H1 (cell line): ENCODE results near the gene CTH. TPM values are rescaled to one million over a fixed set of nuclear protein-coding genes. Genes with fewer than 3 reads are reported as not detected.

Experiments
- CTCF ChIA-PET: fragments of 300-600 bp; sonication (Branson Sonifier 250); formaldehyde crosslinking; loops from one replicate; lab custom pipeline; 2021; ENCODE audit not compliant: partially characterized antibody; lab: Charles Lee
- POLR2A ChIA-PET: fragments of 300-600 bp; sonication (Branson Sonifier 250); formaldehyde crosslinking; loops from one replicate; lab custom pipeline; 2021; ENCODE audit warnings: inconsistent platforms; ENCODE audit not compliant: partially characterized antibody; lab: Charles Lee
- DNase-seq, 2 experiments: peaks; one replicate each; pipeline versions ENCODE4 v3.0.0 to v3.0.0-alpha.2; 2010 to 2022; ENCODE audit warnings: low spot score in 2 of 2, low read depth in 1 of 2, mixed read lengths in 1 of 2
- FAIRE-seq: peaks from 2 replicates; lab custom pipeline; 2011; peaks lifted over from hg19 to GRCh38; lab: Jason Lieb, UNC
- H2AFZ ChIP-seq: 2 replicates; pipeline ENCODE4 v1.8.1; 2012; ENCODE audit warnings: low read length, inconsistent platforms
- H2AK5ac ChIP-seq: 2 replicates; pipeline ENCODE4 v1.6.1; 2013; ENCODE audit warnings: low read depth, low read length
- H2BK120ac ChIP-seq: replicated peaks from 2 replicates; pipeline ENCODE3; 2013; ENCODE audit warnings: low read depth, low read length, inconsistent platforms
- H2BK12ac ChIP-seq: 2 replicates; pipeline ENCODE4 v1.6.1; 2013; ENCODE audit warnings: low read depth, low read length
- H2BK15ac ChIP-seq: 2 replicates; pipeline ENCODE4 v1.6.1; 2013; ENCODE audit warnings: low read length
- H2BK20ac ChIP-seq: 2 replicates; pipeline ENCODE4 v1.6.1; 2013; ENCODE audit warnings: low read length
- H2BK5ac ChIP-seq: 2 replicates; pipeline ENCODE4 v1.6.1; 2013; ENCODE audit warnings: low read depth, low read length
- H3K14ac ChIP-seq: 2 replicates; pipeline ENCODE4 v1.6.1; 2013; ENCODE audit warnings: inconsistent platforms; ENCODE audit not compliant: insufficient read length
- H3K18ac ChIP-seq: 2 replicates; pipeline ENCODE4 v1.6.1; 2013; ENCODE audit warnings: low read length; ENCODE audit errors: extremely low read depth
- H3K23ac ChIP-seq: 2 replicates; pipeline ENCODE4 v1.6.1; 2013; ENCODE audit warnings: inconsistent platforms; ENCODE audit not compliant: insufficient read length
- H3K23me2 ChIP-seq: 2 replicates; pipeline ENCODE4 v1.6.1; 2013; ENCODE audit warnings: low read depth, low read length
- H3K27ac ChIP-seq: 2 replicates; pipeline ENCODE4 v1.6.1; 2011; ENCODE audit warnings: low read depth, low read length, inconsistent platforms
- H3K27me3 ChIP-seq, 4 experiments: replicated peaks in 1 of 4; 1 replicate in 1 of 4; 2 replicates in 3 of 4; pipeline versions ENCODE4 v1.6.1 to v1.8.1; 2011 to 2013; ENCODE audit warnings: low read length in 3 of 4, mild to moderate bottlenecking in 3 of 4, inconsistent platforms in 2 of 4, mixed read lengths in 2 of 4, moderate library complexity in 1 of 4; ENCODE audit not compliant: control insufficient read depth in 3 of 4, insufficient read depth in 3 of 4; ENCODE audit errors: extremely low read depth in 1 of 4
- H3K36me3 ChIP-seq, 4 experiments: 2 replicates each; pipeline versions ENCODE4 v1.6.1 to v1.8.1; 2011 to 2013; ENCODE audit warnings: mild to moderate bottlenecking in 4 of 4, low read length in 3 of 4, moderate library complexity in 2 of 4, control low read depth in 1 of 4, inconsistent platforms in 1 of 4; ENCODE audit not compliant: insufficient read depth in 4 of 4, control insufficient read depth in 2 of 4
- H3K4ac ChIP-seq: replicated peaks from 2 replicates; pipeline ENCODE3; 2013; ENCODE audit warnings: low read length, low read depth, mixed read lengths, inconsistent platforms; ENCODE audit not compliant: insufficient read length
- H3K4me1 ChIP-seq, 4 experiments: replicated peaks in 1 of 4; 1 replicate in 1 of 4; 2 replicates in 3 of 4; pipeline versions ENCODE4 v1.6.1 to v1.8.1; 2011 to 2013; ENCODE audit warnings: low read length in 3 of 4, inconsistent platforms in 2 of 4, mixed read lengths in 1 of 4; ENCODE audit not compliant: insufficient read depth in 4 of 4, control insufficient read depth in 3 of 4
- H3K4me2 ChIP-seq, 2 experiments: 2 replicates each; pipeline versions ENCODE4 v1.6.1 to v1.8.1; 2011 to 2013; ENCODE audit warnings: low read depth in 2 of 2, low read length in 2 of 2, control low read depth in 1 of 2, inconsistent platforms in 1 of 2, mild to moderate bottlenecking in 1 of 2; ENCODE audit not compliant: insufficient read depth in 1 of 2
- H3K4me3 ChIP-seq, 4 experiments: fragments of 200-600, 300-600 bp in 1 of 4; sonication (generic), shearing (Covaris generic), sonication (Bioruptor Twin) in 1 of 4; 2 replicates each; pipeline versions ENCODE4 v1.5.1 to v1.8.1; 2011 to 2016; ENCODE audit warnings: low read length in 4 of 4, low read depth in 3 of 4, control low read depth in 2 of 4, inconsistent platforms in 2 of 4, mild to moderate bottlenecking in 2 of 4, mixed read lengths in 1 of 4, moderate library complexity in 1 of 4; ENCODE audit not compliant: insufficient read depth in 2 of 4; ENCODE audit errors: extremely low read depth in 1 of 4
- H3K56ac ChIP-seq: replicated peaks from 2 replicates; pipeline ENCODE3; 2013; ENCODE audit warnings: low read depth, mild to moderate bottlenecking, mixed read lengths, low read length, inconsistent platforms; ENCODE audit not compliant: insufficient read length
- H3K79me1 ChIP-seq: 2 replicates; pipeline ENCODE4 v1.6.1; 2013; ENCODE audit warnings: low read depth, low read length, control low read depth
- H3K79me2 ChIP-seq, 2 experiments: 2 replicates each; pipeline versions ENCODE4 v1.6.1 to v1.8.1; 2012 to 2013; ENCODE audit warnings: low read length in 2 of 2, mild to moderate bottlenecking in 2 of 2, inconsistent platforms in 1 of 2; ENCODE audit not compliant: insufficient read depth in 2 of 2, control insufficient read depth in 1 of 2
- H3K9ac ChIP-seq, 4 experiments: replicated peaks in 1 of 4; 1 replicate in 1 of 4; 2 replicates in 3 of 4; pipeline versions ENCODE4 v1.6.1 to v1.8.1; 2011 to 2013; ENCODE audit warnings: low read depth in 3 of 4, low read length in 3 of 4, control low read depth in 2 of 4, mild to moderate bottlenecking in 2 of 4, moderate library complexity in 2 of 4, inconsistent platforms in 1 of 4; ENCODE audit errors: extremely low read depth in 1 of 4
- H3K9me3 ChIP-seq, 2 experiments: 2 replicates each; pipeline versions ENCODE4 v1.6.1 to v1.8.1; 2012 to 2013; ENCODE audit warnings: mild to moderate bottlenecking in 2 of 2, moderate library complexity in 2 of 2, control low read depth in 1 of 2, inconsistent platforms in 1 of 2, low read depth in 1 of 2, low read length in 1 of 2, mixed read lengths in 1 of 2; ENCODE audit not compliant: insufficient read depth in 2 of 2
- H4K20me1 ChIP-seq, 2 experiments: replicated peaks in 1 of 2; 2 replicates each; pipeline versions ENCODE3 to v1.8.1; 2011 to 2013; ENCODE audit warnings: inconsistent platforms in 2 of 2, low read length in 2 of 2, mild to moderate bottlenecking in 1 of 2; ENCODE audit not compliant: insufficient read depth in 2 of 2, control insufficient read depth in 1 of 2
- H4K5ac ChIP-seq: 2 replicates; pipeline ENCODE4 v1.6.1; 2013; ENCODE audit warnings: low read length, low read depth, mixed read lengths, inconsistent platforms; ENCODE audit not compliant: insufficient read length
- H4K8ac ChIP-seq: 2 replicates; pipeline ENCODE4 v1.8.0; 2013; ENCODE audit warnings: mild to moderate bottlenecking, moderate library complexity, low read length, inconsistent platforms; ENCODE audit not compliant: insufficient read depth; ENCODE audit errors: extremely low read depth
- H4K91ac ChIP-seq: replicated peaks from 2 replicates; pipeline ENCODE3; 2013; ENCODE audit warnings: low read length, mixed read lengths, inconsistent platforms; ENCODE audit not compliant: insufficient read length
- CBX8 ChIP-seq: fragments of 300-800, 300-1000 bp; sonication (generic); IDR thresholded peaks from 2 replicates; pipeline ENCODE4 v1.7.1; 2016; ENCODE audit warnings: low read depth, low read length, borderline replicate concordance
- CREB1 ChIP-seq: IDR thresholded peaks from 2 replicates; pipeline ENCODE4 v1.6.1; 2012; ENCODE audit warnings: inconsistent platforms
- E2F6 ChIP-seq: IDR thresholded peaks from 2 replicates; pipeline ENCODE4 v1.6.1; 2012; ENCODE audit warnings: inconsistent platforms
- HDAC6 ChIP-seq: IDR thresholded peaks from one replicate; pipeline ENCODE4 v1.7.1; 2012; ENCODE audit warnings: low read depth, mild to moderate bottlenecking, inconsistent platforms, low read length, moderate library complexity
- KDM1A ChIP-seq: fragments of 200-600, 300-600 bp; sonication (generic); IDR thresholded peaks from 2 replicates; pipeline ENCODE4 v1.7.1; 2016; ENCODE audit warnings: mild to moderate bottlenecking, low read length, borderline replicate concordance
- SAP30 ChIP-seq: fragments of 300-600 bp; sonication (generic); IDR thresholded peaks from 2 replicates; pipeline ENCODE4 v1.7.1; 2012; ENCODE audit warnings: low read length, moderate library complexity, mild to moderate bottlenecking, inconsistent platforms; ENCODE audit not compliant: insufficient read depth, insufficient replicate concordance
- TAF1 ChIP-seq: IDR thresholded peaks from 2 replicates; pipeline ENCODE4 v1.6.1; 2011; ENCODE audit warnings: mild to moderate bottlenecking, low read depth, low read length
- TCF12 ChIP-seq: IDR thresholded peaks from 2 replicates; pipeline ENCODE4 v1.6.1; 2011; ENCODE audit warnings: low read depth, mild to moderate bottlenecking, low read length
- ZNF274 ChIP-seq: IDR thresholded peaks from 2 replicates; pipeline ENCODE4 v1.7.0; 2012; ENCODE audit warnings: low read length, borderline replicate concordance; ENCODE audit errors: extremely low read depth
- WGBS, 2 experiments: shearing (Covaris generic) in 1 of 2; methylation state at CpG; one replicate each; pipeline versions ENCODE4 v1.1.6 to v1.1.7; 2013 to 2015; ENCODE audit warnings: low lambda C conversion rate in 2 of 2, mixed read lengths in 2 of 2, inconsistent platforms in 1 of 2, low coverage in 1 of 2, missing lambda C conversion rate in 1 of 2; ENCODE audit not compliant: insufficient replicate concordance in 2 of 2, insufficient coverage in 1 of 2, insufficient read length in 1 of 2; ENCODE audit errors: extremely low coverage in 1 of 2, missing lambda C conversion rate in 1 of 2; 5-methylcytosine and 5-hydroxymethylcytosine counted together
- polyA plus RNA-seq, 7 experiments: library from polyadenylated mRNA; depleted of rRNA in 3 of 7; stranded (reverse) in 5 of 7; unstranded in 2 of 7; fragments of >200 nt in 5 of 7; fragments of 200-250 nt in 2 of 7; gene quantifications; 1 replicate in 5 of 7; 2 replicates in 1 of 7; 4 replicates in 1 of 7; pipeline versions ENCODE4 v1.2.1 to v1.2.3, GENCODE V29; 2011 to 2013; ENCODE audit warnings: missing spikeins in 2 of 7, mixed read lengths in 2 of 7
- total RNA-seq: library from RNA; stranded (reverse); fragmentation: NEBNext Ultra II Directional; extraction: Animal tissue kit (Norgen Biotek cat#: 25700); gene quantifications from 2 replicates; pipeline ENCODE4 v1.2.1, GENCODE V29; 2021

CTH gene
- total and polyA plus RNA-seq, 2 of the 8 experiments (the other 6 are each of a cell fraction or from before 2014, with no cell fraction given), result 31.7 to 33.2 TPM

- no peak overlapping the region for H3K27ac ChIP-seq
- no peak overlapping the region for H3K18ac ChIP-seq
- H2BK120ac ChIP-seq, result no peak overlapping the region
- H3K23ac ChIP-seq, result no peak overlapping the region
- no peak overlapping the region for H3K4ac ChIP-seq
- H2BK5ac ChIP-seq, result no peak overlapping the region
- H2AK5ac ChIP-seq, result no peak overlapping the region
- no peak overlapping the region for H2AFZ ChIP-seq
- no peak overlapping the region for H3K14ac ChIP-seq
- H3K9ac ChIP-seq, result no peak overlapping the region
- H3K4me2 ChIP-seq, result no peak overlapping the region
- POLR2A ChIA-PET, result no interaction called here
- H2BK15ac ChIP-seq, result no peak overlapping the region
- H2BK12ac ChIP-seq, result no peak overlapping the region
- no peak overlapping the region for H3K56ac ChIP-seq
- FAIRE-seq (no peak), DNase-seq (no peak)
- no peaks in the 10 kb centered on the region for H3K27me3 ChIP-seq
- no peaks in the 10 kb centered on the region for H3K79me2 ChIP-seq
- H4K20me1 ChIP-seq, result no peaks in the 10 kb centered on the region
- 66% methylated on average over 4 of the region's 4 CpGs; no CpG with 5 or more reads in 1 of the 2 experiments for WGBS, 2 experiments
- no peaks in the 10 kb centered on the region for H3K36me3 ChIP-seq
- H3K23me2 ChIP-seq, result no peaks in the 10 kb centered on the region
- no peak overlapping the region for H4K91ac ChIP-seq
- no peak overlapping the region for H4K5ac ChIP-seq
- CTCF ChIA-PET, result interaction anchor here (0.6 to 1.6 kb wide), 4 partner anchors 10 to 353 kb away, joined by 3 to 4 read pairs (median 3); no protein-coding TSS in a partner anchor
- no peaks in the 10 kb centered on the region for H3K4me1 ChIP-seq
- H3K9me3 ChIP-seq, result no peaks in the 10 kb centered on the region
- no peak overlapping the region for H2BK20ac ChIP-seq
- H3K79me1 ChIP-seq, result no peaks in the 10 kb centered on the region
- no peak overlapping the region for H4K8ac ChIP-seq
- H3K4me3 ChIP-seq, result no peak overlapping the region
- no peak for TF ChIP-seq KDM1A
- TF ChIP-seq HDAC6, result no peak
- no peak for TF ChIP-seq TAF1
- no peak for TF ChIP-seq ZNF274
- TF ChIP-seq TCF12, result no peak
- no peak for TF ChIP-seq CBX8
- no peak for TF ChIP-seq SAP30
- no peak for TF ChIP-seq CREB1
- no peak for TF ChIP-seq E2F6
Measured at GRCh38 chr1:70485624-70486023, 74.6 kb downstream of the CTH start.
